SU-DHL-6 (cell line): ENCODE results near the gene REST.

Experiments
- H2AFZ ChIP-seq: fragments of 200-600 bp; sonication (generic); 2 replicates; pipeline ENCODE4 v1.6.1; 2014; ENCODE audit warnings: low read depth, mild to moderate bottlenecking, moderate library complexity, mixed read lengths, antibody characterized with exemption, low read length; ENCODE audit not compliant: severe bottlenecking
- H3F3A ChIP-seq: fragments of 200-600 bp; shearing (Covaris generic); 2 replicates; pipeline ENCODE4 v1.6.0; 2016; ENCODE audit warnings: antibody characterized with exemption, mild to moderate bottlenecking; ENCODE audit not compliant: insufficient read depth
- H3K27ac ChIP-seq: fragments of 200-600 bp; sonication (generic); 2 replicates; pipeline ENCODE4 v1.5.1; 2016; ENCODE audit warnings: low read depth, mild to moderate bottlenecking, low read length, moderate library complexity, mixed read lengths
- H3K27me3 ChIP-seq: fragments of 200-600 bp; sonication (generic), shearing (Covaris generic); 2 replicates; pipeline ENCODE4 v1.6.0; 2014; ENCODE audit warnings: mild to moderate bottlenecking, low read length
- H3K36me3 ChIP-seq: fragments of 200-600 bp; sonication (generic); 2 replicates; pipeline ENCODE4 v1.6.1; 2014; ENCODE audit warnings: mild to moderate bottlenecking, low read length, mixed read lengths
- H3K4me2 ChIP-seq: fragments of 300-600, 200-600 bp; shearing (Covaris generic), sonication (generic); 2 replicates; pipeline ENCODE4 v1.6.0; 2014; ENCODE audit warnings: low read length, low read depth, mild to moderate bottlenecking; ENCODE audit not compliant: poor library complexity, severe bottlenecking
- H3K4me3 ChIP-seq: fragments of 200-600 bp; sonication (generic); 2 replicates; pipeline ENCODE4 v1.5.1; 2014; ENCODE audit warnings: antibody characterized with exemption, low read length, mild to moderate bottlenecking, mixed read lengths; ENCODE audit not compliant: insufficient read depth, poor library complexity, severe bottlenecking
- H3K79me2 ChIP-seq: fragments of 200-600 bp; sonication (generic); 2 replicates; pipeline ENCODE4 v1.6.1; 2014; ENCODE audit warnings: mild to moderate bottlenecking, low read length, moderate library complexity; ENCODE audit not compliant: insufficient read depth
- H3K9ac ChIP-seq: fragments of 200-600 bp; sonication (generic); 2 replicates; pipeline ENCODE4 v1.7.0; 2014; ENCODE audit warnings: mild to moderate bottlenecking, low read length
- H3K9me2 ChIP-seq: fragments of 200-600 bp; sonication (generic); replicated peaks from 2 replicates; pipeline ENCODE4 v1.6.1; 2014; ENCODE audit warnings: low read length; ENCODE audit not compliant: insufficient read depth
- H3K9me3 ChIP-seq: fragments of 200-600 bp; sonication (generic); 2 replicates; pipeline ENCODE4 v1.6.1; 2014; ENCODE audit warnings: low read length, mixed read lengths; ENCODE audit not compliant: insufficient read depth
- H4K20me1 ChIP-seq: fragments of 200-600 bp; sonication (generic); 2 replicates; pipeline ENCODE4 v1.6.1; 2014; ENCODE audit warnings: low read depth, mild to moderate bottlenecking, antibody characterized with exemption, low read length, moderate library complexity, mixed read lengths
- CTCF ChIP-seq: fragments of 200-600 bp; sonication (generic); IDR thresholded peaks from one replicate; pipeline ENCODE4 v1.5.1; 2017; ENCODE audit warnings: antibody characterized with exemption, mild to moderate bottlenecking, low read length, moderate library complexity; ENCODE audit not compliant: insufficient read depth, poor library complexity, severe bottlenecking
- EZH2phosphoT487 ChIP-seq: fragments of 200-600 bp; sonication (generic), shearing (Covaris generic); conservative IDR thresholded peaks from 2 replicates; pipeline ENCODE4 v1.6.1; 2018; ENCODE audit warnings: mild to moderate bottlenecking, antibody characterized with exemption, low read length, moderate library complexity, mixed read lengths

REST gene

GRCh38 chr4:56902703-56903102, 5.0 kb upstream of the REST start:
- Histone ChIP-seq H3K9ac (no peak overlapping the region), H3K36me3 (no peaks in the 10 kb centered on the region), H3K27ac (no peak overlapping the region), H3K9me2 (no peaks in the 10 kb centered on the region), H2AFZ (no peak overlapping the region), H3K27me3 (no peaks in the 10 kb centered on the region), H3K4me2 (no peak overlapping the region), H3F3A (no peaks in the 10 kb centered on the region), H3K79me2 (no peaks in the 10 kb centered on the region), H3K9me3 (no peaks in the 10 kb centered on the region), H3K4me3 (no peak overlapping the region), H4K20me1 (no peaks in the 10 kb centered on the region)
- no peak for TF ChIP-seq CTCF
- no peak for TF ChIP-seq EZH2phosphoT487

GRCh38 chr4:56905796-56906195, 1.9 kb upstream of the REST start:
- Histone ChIP-seq H3K4me3 (no peak overlapping the region), H3K4me2 (no peak overlapping the region), H3K79me2 (peaks cover 20% of the 10 kb centered on the region), H3K36me3 (no peaks in the 10 kb centered on the region), H3K27me3 (no peaks in the 10 kb centered on the region), H3K9me3 (no peaks in the 10 kb centered on the region), H4K20me1 (no peaks in the 10 kb centered on the region), H3K27ac (no peak overlapping the region), H3K9ac (no peak overlapping the region), H3F3A (peaks cover 12% of the 10 kb centered on the region; the same call in 1 of the 2 replicates), H2AFZ (no peak overlapping the region), H3K9me2 (no peaks in the 10 kb centered on the region)
- TF ChIP-seq CTCF (no peak), EZH2phosphoT487 (no peak)

GRCh38 chr4:56906489-56907393, 959 bp upstream of the REST start:
- Histone ChIP-seq H3F3A (peaks cover 12% of the 10 kb centered on the region; the same call in 1 of the 2 replicates), H2AFZ (peak overlapping the region; percentile 87), H3K9ac (peak overlapping the region; percentile 41), H3K4me3 (peak overlapping the region; percentile 45), H4K20me1 (no peaks in the 10 kb centered on the region), H3K9me3 (no peaks in the 10 kb centered on the region), H3K9me2 (no peaks in the 10 kb centered on the region), H3K4me2 (peak overlapping the region; percentile 68), H3K27me3 (no peaks in the 10 kb centered on the region), H3K36me3 (no peaks in the 10 kb centered on the region), H3K27ac (no peak overlapping the region), H3K79me2 (peaks cover 29% of the 10 kb centered on the region)
- TF ChIP-seq EZH2phosphoT487 = no peak
- TF ChIP-seq CTCF = no peak
